ENCODE data around the gene CEBPG. TPM values are rescaled to one million over a fixed set of nuclear protein-coding genes. Genes with fewer than 3 reads are reported as not detected.

Gene CEBPG
- 10 to 100 TPM; 50.8 to 52.1 TPM for total RNA-seq

- ATAC-seq (replicated peaks in 1 of 2) (peak; percentile 88 to 90), DNase-seq (peak; percentile 94 to 98)
- Mint-ChIP-seq H3K36me3 (ENCODE audit: insufficient read depth in 2 of 2) (peaks cover 10 to 19% of the 10 kb centered on the region in 2 donors), H3K4me1 (ENCODE audit: low read depth) (peaks cover 49% of the 10 kb centered on the region), H3K4me3 (peak within 1 kb of the TSS; percentile 92 to 99), H3K27ac (peak within 1 kb of the TSS; percentile 99), H3K27me3 (ENCODE audit: low read depth) (no peaks in the 10 kb centered on the region), H3K9me3 (no peaks in the 10 kb centered on the region)
These were observed at the start of gene CEBPG for GRCh38 chr19:33373453-33374235. Gene CEBPG (plus strand): TSS chr19:33373709. CDS start chr19:33379240, 5,531 bp downstream.

- DNase-seq, result no peak
- no peak overlapping the region for H3K4me3 Mint-ChIP-seq
- no peak for ATAC-seq (replicated peaks in 1 of 2)
- peaks cover 0 to 4% of the 10 kb centered on the region in 2 donors for H3K9me3 Mint-ChIP-seq
- no peaks in the 10 kb centered on the region for H3K36me3 Mint-ChIP-seq (ENCODE audit: insufficient read depth in 2 of 2)
- peaks cover 17% of the 10 kb centered on the region for H3K27me3 Mint-ChIP-seq (ENCODE audit: low read depth)
- H3K27ac Mint-ChIP-seq, result no peak overlapping the region
- no peaks in the 10 kb centered on the region for H3K4me1 Mint-ChIP-seq (ENCODE audit: low read depth)
These were observed 48.9 kb upstream of the CEBPG start for GRCh38 chr19:33324628-33325027.

- no peaks in the 10 kb centered on the region for H3K36me3 Mint-ChIP-seq (ENCODE audit: insufficient read depth in 2 of 2)
These were observed 47.6 kb upstream of the CEBPG start for GRCh38 chr19:33325920-33326319.

GRCh38 chr19:33329060-33329459 is 44.4 kb upstream of the CEBPG start:
- Mint-ChIP-seq H3K4me1 (ENCODE audit: low read depth) (no peaks in the 10 kb centered on the region), H3K27me3 (ENCODE audit: low read depth) (peaks cover 13% of the 10 kb centered on the region), H3K9me3 (no peaks in the 10 kb centered on the region), H3K27ac (no peak overlapping the region), H3K4me3 (no peak overlapping the region), H3K36me3 (ENCODE audit: insufficient read depth in 2 of 2) (no peaks in the 10 kb centered on the region)
- DNase-seq (no peak), ATAC-seq (replicated peaks in 1 of 2) (no peak)

More at GRCh38 chr19:33325920-33326319, 47.6 kb upstream of the CEBPG start:
- Mint-ChIP-seq H3K27me3 (ENCODE audit: low read depth) (peaks cover 13% of the 10 kb centered on the region), H3K4me1 (ENCODE audit: low read depth) (no peaks in the 10 kb centered on the region), H3K4me3 (no peak overlapping the region), H3K9me3 (no peaks in the 10 kb centered on the region), H3K27ac (no peak overlapping the region)
- ATAC-seq (replicated peaks in 1 of 2) (no peak), DNase-seq (no peak)

GRCh38 chr19:33329736-33330135 is 43.8 kb upstream of the CEBPG start:
- ATAC-seq (replicated peaks in 1 of 2), result no peak
- H3K27ac Mint-ChIP-seq, result no peak overlapping the region

GRCh38 chr19:33332248-33332647 is 41.3 kb upstream of the CEBPG start:
- Mint-ChIP-seq H3K27me3 (ENCODE audit: low read depth) (peaks cover 13% of the 10 kb centered on the region), H3K27ac (no peak overlapping the region), H3K4me1 (ENCODE audit: low read depth) (no peaks in the 10 kb centered on the region), H3K4me3 (no peak overlapping the region), H3K36me3 (ENCODE audit: insufficient read depth in 2 of 2) (no peaks in the 10 kb centered on the region), H3K9me3 (no peaks in the 10 kb centered on the region)
- DNase-seq, result no peak
- ATAC-seq (replicated peaks in 1 of 2), result no peak

More at GRCh38 chr19:33329736-33330135, 43.8 kb upstream of the CEBPG start:
- Mint-ChIP-seq H3K4me3 (no peak overlapping the region), H3K4me1 (ENCODE audit: low read depth) (no peaks in the 10 kb centered on the region), H3K27me3 (ENCODE audit: low read depth) (peaks cover 13% of the 10 kb centered on the region), H3K9me3 (no peaks in the 10 kb centered on the region), H3K36me3 (ENCODE audit: insufficient read depth in 2 of 2) (no peaks in the 10 kb centered on the region)
- no peak for DNase-seq

GRCh38 chr19:33333151-33333550 is 40.4 kb upstream of the CEBPG start:
- Mint-ChIP-seq H3K27ac (no peak overlapping the region), H3K4me3 (no peak overlapping the region), H3K4me1 (ENCODE audit: low read depth) (no peaks in the 10 kb centered on the region), H3K27me3 (ENCODE audit: low read depth) (peaks cover 16% of the 10 kb centered on the region), H3K36me3 (ENCODE audit: insufficient read depth in 2 of 2) (no peaks in the 10 kb centered on the region), H3K9me3 (no peaks in the 10 kb centered on the region)
- ATAC-seq (replicated peaks in 1 of 2) (no peak), DNase-seq (no peak)

GRCh38 chr19:33333642-33334041 is 39.9 kb upstream of the CEBPG start:
- ATAC-seq (replicated peaks in 1 of 2), result no peak
- DNase-seq, result no peak
- no peaks in the 10 kb centered on the region for H3K4me1 Mint-ChIP-seq (ENCODE audit: low read depth)
- H3K9me3 Mint-ChIP-seq, result no peaks in the 10 kb centered on the region
- H3K27ac Mint-ChIP-seq, result no peak overlapping the region
- peaks cover 21% of the 10 kb centered on the region for H3K27me3 Mint-ChIP-seq (ENCODE audit: low read depth)
- H3K36me3 Mint-ChIP-seq (ENCODE audit: insufficient read depth in 2 of 2), result no peaks in the 10 kb centered on the region
- H3K4me3 Mint-ChIP-seq, result no peak overlapping the region

- no peaks in the 10 kb centered on the region for H3K4me1 Mint-ChIP-seq (ENCODE audit: low read depth)
- H3K27ac Mint-ChIP-seq, result no peak overlapping the region
- H3K9me3 Mint-ChIP-seq, result no peaks in the 10 kb centered on the region
- DNase-seq (no peak), ATAC-seq (replicated peaks in 1 of 2) (no peak)
- no peaks in the 10 kb centered on the region for H3K36me3 Mint-ChIP-seq (ENCODE audit: insufficient read depth in 2 of 2)
- peaks cover 23% of the 10 kb centered on the region for H3K27me3 Mint-ChIP-seq (ENCODE audit: low read depth)
- no peak overlapping the region for H3K4me3 Mint-ChIP-seq
These were observed 39.2 kb upstream of the CEBPG start for GRCh38 chr19:33334271-33334670.

GRCh38 chr19:33335446-33335845 is 38.1 kb upstream of the CEBPG start:
- no peaks in the 10 kb centered on the region for H3K36me3 Mint-ChIP-seq (ENCODE audit: insufficient read depth in 2 of 2)
- H3K4me3 Mint-ChIP-seq, result no peak overlapping the region
- DNase-seq, result no peak
- peaks cover 18% of the 10 kb centered on the region for H3K27me3 Mint-ChIP-seq (ENCODE audit: low read depth)
- no peaks in the 10 kb centered on the region for H3K9me3 Mint-ChIP-seq
- no peaks in the 10 kb centered on the region for H3K4me1 Mint-ChIP-seq (ENCODE audit: low read depth)
- ATAC-seq (replicated peaks in 1 of 2), result no peak
- no peak overlapping the region for H3K27ac Mint-ChIP-seq

- Mint-ChIP-seq H3K9me3 (no peaks in the 10 kb centered on the region), H3K27ac (no peak overlapping the region), H3K4me1 (ENCODE audit: low read depth) (no peaks in the 10 kb centered on the region), H3K27me3 (ENCODE audit: low read depth) (peaks cover 34% of the 10 kb centered on the region), H3K36me3 (ENCODE audit: insufficient read depth in 2 of 2) (no peaks in the 10 kb centered on the region), H3K4me3 (no peak overlapping the region)
- DNase-seq, result no peak
- ATAC-seq (replicated peaks in 1 of 2), result no peak
These were observed 34.2 kb upstream of the CEBPG start for GRCh38 chr19:33339016-33339984.

GRCh38 chr19:33340991-33341390 is 32.5 kb upstream of the CEBPG start:
- Mint-ChIP-seq H3K27me3 (ENCODE audit: low read depth) (peaks cover 51% of the 10 kb centered on the region), H3K9me3 (no peaks in the 10 kb centered on the region), H3K4me3 (no peak overlapping the region), H3K4me1 (ENCODE audit: low read depth) (no peaks in the 10 kb centered on the region), H3K36me3 (ENCODE audit: insufficient read depth in 2 of 2) (no peaks in the 10 kb centered on the region), H3K27ac (no peak overlapping the region)
- ATAC-seq (replicated peaks in 1 of 2) (no peak), DNase-seq (no peak)

GRCh38 chr19:33343301-33343700 is 30.2 kb upstream of the CEBPG start:
- no peaks in the 10 kb centered on the region for H3K36me3 Mint-ChIP-seq (ENCODE audit: insufficient read depth in 2 of 2)
- ATAC-seq (replicated peaks in 1 of 2), result no peak
- H3K4me3 Mint-ChIP-seq, result no peak overlapping the region
- no peaks in the 10 kb centered on the region for H3K4me1 Mint-ChIP-seq (ENCODE audit: low read depth)
- H3K9me3 Mint-ChIP-seq, result no peaks in the 10 kb centered on the region
- DNase-seq, result no peak
- no peak overlapping the region for H3K27ac Mint-ChIP-seq
- H3K27me3 Mint-ChIP-seq (ENCODE audit: low read depth), result peaks cover 48% of the 10 kb centered on the region
